ENCODE results near the gene FBXO17.
"Not testable (repeated sequence)": the region's sequence is repeated elsewhere in the genome, so short reads cannot be mapped to it uniquely, and the experiment has no call there.

Gene FBXO17

DNA sequence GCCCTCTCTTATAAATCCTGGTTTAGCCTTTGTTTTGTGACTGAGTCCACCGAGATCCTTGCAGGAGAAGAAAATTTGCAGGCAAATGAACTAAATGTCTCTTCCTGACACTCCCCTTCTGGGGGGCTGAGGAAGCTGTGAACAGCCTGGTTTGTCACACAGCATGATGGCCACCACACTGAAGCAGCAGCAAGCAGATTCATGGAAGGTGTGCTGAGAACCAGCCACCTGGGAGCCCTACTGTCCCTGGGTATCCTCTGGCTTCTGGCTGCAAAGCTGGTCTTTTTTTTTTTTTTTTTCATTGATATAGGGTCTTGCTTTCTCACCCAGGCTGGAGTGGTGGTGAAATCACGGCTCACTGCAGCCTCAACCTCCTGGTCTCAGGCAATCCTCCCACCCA, 33.6 kb downstream of the FBXO17 start:
- DNase-seq = no peak

DNA sequence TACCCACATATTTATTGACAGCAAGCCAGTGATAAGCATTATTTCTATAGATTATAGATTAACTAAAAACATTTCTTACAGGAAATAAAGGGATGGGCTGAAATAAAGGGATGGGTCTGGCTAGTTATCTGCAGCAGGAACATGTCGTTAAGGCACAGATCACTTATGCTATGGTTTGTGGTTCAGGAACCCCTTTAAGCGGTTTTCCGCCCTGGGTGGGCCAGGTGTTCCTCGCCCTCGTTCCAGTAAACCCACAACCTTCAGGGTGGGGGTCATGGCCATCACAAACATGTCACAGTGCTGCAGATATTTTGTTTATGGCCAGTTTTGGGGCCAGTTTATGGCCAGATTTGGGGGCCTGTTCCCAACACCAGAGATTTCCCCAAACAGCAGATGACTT, 34.1 kb downstream of the FBXO17 start:
- DNase-seq = not testable (repeated sequence)

DNA sequence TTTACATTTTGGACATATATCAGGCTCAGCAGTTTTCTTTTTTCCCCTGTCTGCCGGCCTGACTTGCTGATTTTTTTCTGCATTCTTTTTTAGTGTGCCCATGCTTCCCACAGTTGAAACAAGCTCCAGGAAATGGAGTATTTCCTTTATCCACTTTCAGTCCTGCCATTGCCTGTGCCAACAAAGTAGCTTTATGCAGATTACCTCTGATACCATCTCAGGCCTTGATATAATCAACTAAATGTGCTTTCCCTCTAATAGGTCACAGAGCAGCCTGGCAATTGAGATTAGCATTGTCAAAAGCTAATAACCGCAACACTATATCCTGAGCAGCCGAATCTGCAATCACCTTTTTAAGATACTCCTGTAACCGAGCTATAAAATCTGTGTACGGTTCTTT, 35.6 kb downstream of the FBXO17 start:
- DNase-seq = no peak

DNA sequence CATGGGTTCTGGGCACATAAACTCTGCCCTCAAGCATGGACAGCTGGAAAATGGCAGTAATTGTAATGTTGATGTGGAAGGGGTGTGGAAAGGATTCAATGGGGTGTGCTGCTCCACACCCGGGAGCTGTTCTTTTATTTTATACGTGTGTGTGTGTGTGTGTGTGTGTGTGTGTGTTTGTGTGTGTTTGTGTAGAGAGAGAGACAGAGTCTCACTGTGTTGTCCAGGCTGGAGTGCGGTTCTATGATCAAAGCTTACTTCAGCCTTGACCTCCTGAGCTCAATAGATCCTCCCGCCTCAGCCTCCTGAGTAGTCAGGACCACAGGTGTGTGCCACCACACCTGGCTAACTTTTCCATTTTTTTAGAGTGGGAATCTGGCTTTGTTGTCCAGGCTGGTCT, 42.0 kb downstream of the FBXO17 start:
- no peak for DNase-seq

DNA sequence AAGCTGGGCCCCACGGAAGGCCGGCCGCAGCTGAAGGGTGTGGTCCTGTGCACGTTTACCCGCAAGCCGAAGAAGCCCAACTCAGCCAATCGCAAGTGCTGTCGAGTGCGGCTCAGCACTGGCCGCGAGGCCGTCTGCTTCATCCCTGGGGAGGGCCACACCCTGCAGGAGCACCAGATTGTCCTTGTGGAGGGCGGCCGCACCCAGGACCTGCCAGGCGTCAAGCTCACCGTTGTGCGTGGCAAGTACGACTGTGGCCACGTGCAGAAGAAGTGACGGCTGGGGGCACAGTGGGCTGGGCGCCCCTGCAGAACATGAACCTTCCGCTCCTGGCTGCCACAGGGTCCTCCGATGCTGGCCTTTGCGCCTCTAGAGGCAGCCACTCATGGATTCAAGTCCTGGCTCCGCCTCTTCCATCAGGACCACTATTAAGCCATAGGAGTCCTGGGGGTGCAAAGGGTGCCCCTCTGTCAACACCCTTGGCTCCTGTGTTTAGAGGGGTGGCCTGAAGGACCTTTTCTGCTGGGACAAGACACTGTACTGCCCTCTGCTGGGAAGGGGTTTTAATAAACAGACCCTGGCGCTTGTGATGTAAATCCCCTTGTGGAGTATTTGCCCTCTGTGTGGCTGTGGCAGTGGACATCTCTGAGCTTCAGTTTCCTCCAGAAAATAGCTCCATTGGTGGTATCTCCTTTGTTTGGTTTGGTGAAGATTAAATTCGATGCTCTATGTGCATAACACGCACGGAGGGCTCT, 42.9 kb downstream of the FBXO17 start:
- DNase-seq = peak; percentile 34

DNA sequence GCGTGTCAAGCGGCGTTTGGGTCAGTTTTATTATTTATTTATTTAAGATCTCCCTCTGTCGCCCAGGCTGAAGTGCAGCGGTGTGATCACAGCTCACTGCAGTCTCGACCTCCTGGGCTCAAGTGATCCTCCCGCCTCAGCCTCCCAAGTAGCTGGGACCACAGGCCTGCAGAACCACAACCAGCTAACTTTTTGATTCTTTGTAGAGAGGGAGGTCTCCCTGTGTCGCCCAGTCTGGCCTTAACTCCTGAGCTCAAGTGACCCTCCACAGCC, 44.1 kb downstream of the FBXO17 start:
- DNase-seq = no peak

DNA sequence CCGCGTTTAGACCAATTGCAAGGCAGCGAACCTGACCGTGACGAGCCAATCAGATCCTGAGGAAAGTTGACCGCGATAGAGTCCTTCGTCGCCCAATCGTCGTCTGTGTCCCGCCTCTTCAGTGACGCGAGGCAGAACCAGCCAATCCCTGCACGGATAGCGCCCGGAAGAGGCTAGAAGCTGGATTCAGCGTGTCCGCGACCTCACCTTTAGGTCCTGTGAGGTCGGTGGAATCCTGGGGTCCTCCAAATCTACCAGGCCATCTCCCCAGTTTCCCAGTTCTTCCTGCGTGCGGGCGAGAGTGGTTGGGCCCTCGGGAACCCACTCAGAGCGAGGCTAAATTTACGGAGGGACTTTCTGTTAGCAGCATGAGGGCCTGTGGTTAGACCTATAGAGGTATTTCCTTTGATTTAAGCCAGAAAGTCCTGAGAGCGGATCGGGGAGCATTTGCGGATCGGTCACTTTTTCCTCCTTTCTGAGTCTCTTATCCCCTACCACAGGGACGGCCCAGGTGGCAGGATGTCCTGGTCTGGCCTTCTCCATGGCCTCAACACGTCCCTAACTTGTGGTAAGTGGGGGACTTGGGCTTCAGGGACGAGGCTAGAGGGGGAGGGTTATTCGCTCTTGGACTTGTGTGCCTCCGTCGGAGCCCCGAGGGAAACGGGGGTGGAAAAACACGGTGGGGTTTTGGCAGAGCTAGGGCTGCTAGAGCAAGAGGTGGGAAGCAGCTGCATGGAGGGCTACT, 44.6 kb downstream of the FBXO17 start, which contains the start of gene MRPS12:
Gene MRPS12, plus strand, starts transcription at position 169 of the 745 bp plus-strand sequence. Its CDS starts 351 bp downstream, at position 520.
- DNase-seq = peak; percentile 99

DNA sequence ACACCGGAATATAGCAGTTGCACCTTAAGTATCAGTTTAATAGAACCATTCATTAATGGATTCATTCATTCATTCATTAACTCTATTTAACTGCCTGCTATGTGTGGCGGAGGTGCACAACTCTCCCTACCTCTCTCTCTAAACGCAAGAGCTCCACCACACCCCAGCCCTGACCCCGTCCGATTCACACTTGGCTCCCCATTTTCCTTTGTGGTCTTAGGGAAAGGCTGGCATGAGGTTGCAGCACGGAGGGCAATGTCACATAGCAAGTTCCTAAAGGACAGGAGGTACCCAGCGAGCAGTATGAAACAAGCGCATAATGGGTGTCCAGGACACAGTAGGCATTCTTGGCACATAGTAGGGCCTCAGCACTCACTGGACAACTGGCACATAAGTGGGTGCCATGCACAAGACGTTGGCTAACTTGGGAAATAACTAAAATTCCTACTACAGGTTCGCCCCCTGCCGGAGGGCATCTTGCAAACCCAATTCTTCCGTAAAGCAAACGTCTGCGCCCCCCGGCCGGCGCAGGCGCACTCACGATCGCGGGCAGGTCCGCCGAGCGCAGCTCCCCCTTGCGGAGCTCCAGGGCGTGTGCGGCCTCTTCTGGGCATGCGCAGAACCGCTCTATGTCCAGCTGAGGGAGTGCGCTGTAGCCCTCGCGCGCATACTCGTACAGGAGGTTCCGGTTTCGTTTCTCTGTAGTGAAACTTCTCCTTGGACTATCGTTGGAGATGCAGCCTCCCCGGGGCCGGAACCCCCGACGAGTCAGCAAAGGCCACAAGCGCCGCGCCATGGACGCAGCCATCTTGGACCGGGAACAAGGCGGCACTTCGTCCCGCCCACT, 45.4 kb downstream of the FBXO17 start, which contains the start of gene SARS2:
Gene SARS2, minus strand, starts transcription at position 835 of the 847 bp plus-strand sequence. Its CDS starts 27 bp downstream, at position 808.
- DNase-seq = peak; percentile 94

DNA sequence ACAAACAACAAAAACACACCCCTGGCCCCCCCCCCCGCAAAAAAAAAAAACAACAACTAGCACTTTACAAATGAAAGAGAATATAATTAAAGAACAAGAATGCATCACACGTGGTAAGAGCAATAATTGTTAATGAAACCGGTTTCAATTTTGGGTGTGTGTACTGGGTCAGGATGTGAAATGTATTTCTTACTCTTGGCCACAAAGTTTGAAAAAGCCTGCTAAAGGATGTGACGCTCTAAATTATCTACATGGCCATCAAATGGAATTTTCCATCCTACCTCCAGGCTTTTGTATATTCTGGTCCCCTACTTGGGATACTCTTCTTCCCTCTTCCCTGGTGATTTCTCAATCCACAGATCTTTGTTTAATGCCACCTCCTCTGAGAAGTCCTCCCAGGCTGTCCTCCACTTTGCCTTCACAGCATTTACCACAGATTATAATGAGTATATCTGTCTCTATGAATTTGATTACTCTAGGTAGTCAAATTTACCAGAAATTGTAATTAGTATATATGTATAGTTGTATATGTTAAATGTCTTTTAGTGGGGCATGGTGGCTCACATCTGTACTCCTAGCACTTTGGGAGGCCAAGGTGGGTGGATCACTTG, 47.0 kb downstream of the FBXO17 start:
- no peak for DNase-seq

DNA sequence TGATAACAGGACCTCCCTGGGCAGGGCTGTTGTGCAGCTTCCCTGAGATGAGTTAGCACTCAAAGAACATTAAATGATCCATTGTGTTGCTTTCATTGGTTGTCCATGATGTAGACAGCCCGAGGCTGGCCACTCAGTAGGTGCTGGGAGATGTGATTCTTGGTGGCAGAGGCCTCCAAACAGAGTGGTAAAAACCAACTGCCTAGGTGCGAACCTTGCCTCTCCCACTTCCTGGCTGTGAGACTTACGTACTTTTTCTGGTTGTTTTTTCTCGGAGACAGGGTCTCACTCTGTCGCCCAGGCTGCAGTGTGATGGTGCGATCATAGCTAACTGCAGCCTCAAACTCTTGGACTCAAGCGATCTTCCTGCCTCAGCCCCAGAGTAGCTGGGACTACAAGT, 51.2 kb downstream of the FBXO17 start:
- DNase-seq = peak; percentile 68

DNA sequence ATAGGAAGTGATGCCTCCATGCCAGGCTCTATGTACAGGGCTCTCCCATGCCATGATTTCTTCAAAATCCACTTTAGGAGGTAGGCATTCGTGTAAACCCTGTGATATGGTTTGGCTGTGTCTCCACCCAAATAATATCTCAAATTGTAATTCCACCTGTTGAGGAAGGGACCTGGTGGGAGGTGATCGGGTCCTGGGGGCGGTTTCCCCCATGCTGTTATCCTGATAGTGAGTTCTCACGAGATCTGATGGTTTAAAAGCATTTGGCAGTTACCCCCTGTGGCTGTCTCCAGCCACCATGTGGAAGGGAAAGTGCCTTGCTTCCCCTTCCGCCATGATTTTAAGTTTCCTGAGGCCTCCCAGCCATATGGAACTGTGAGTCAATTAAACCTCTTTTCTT, 53.1 kb downstream of the FBXO17 start:
- no peak for DNase-seq

DNA sequence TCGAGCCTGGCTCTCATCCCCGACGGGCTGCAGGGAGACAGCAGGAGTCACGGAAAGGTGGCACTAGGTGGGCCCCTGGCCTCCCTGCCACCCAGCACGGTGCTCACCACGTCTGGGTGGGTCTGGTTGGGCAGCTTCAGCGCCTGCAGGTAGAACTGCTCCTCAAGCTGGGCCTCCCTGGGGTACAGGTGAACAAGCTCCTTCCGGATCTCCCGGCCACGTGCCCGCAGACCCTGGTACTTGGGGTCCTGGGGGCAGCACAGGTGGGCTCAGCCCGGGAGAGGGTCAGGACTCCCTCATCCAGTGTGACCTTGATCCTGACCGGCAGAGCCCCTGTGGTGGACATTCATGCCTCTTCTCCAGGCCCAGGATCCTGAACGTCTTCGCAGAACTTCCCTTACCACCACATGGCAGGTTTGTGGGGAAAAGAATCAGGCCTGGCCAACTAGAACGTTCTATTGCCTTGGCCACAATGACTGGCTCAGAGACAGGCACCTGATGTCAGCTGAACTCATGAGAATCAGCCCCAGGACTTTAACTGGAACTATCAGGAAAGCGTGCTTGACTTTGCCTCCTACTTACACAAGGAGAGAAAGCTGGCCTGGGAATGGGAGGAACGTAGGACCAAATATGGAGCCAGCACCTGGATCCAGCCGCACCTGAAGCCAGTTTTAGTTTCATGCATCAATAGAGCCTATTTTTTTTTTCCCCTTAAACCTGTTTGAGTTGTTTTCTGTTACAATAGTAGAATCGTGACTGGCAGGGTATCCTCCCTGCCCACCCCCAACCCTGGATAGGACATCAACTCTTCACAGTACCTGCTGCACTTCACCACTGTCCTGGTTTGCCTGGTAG, 53.9 kb downstream of the FBXO17 start:
- DNase-seq = no peak

DNA sequence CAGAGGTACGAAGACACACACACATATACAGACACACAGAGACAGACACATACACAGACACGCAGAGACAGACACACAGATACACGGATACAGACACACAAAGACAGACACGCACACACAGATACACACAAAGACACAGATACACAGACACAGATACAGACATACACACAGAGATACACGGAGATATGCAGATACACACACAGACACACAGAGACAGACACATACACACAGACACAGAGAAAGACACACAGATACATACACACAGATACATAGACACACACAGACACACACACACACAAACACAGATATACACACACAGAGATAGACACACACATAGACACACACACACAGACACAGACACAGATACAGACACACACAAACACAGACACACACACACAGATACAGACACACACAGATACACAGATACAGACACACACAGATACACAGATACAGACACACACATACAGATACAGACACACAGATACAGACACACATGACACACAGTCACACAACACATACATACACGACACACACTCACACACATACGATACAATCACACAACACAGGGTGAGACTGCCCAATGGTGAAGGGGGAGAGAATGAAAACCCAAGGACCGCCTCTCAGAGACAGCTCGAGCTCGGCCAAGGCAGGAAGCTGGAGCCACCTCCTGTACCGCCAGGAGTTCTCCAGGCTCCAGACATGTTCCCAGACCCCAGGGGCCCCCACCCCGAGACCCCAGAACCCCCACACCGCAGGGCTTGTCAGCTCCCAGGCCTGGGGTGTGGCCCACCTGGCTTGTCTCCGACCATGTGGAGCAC, 54.7 kb downstream of the FBXO17 start:
- DNase-seq = no peak

DNA sequence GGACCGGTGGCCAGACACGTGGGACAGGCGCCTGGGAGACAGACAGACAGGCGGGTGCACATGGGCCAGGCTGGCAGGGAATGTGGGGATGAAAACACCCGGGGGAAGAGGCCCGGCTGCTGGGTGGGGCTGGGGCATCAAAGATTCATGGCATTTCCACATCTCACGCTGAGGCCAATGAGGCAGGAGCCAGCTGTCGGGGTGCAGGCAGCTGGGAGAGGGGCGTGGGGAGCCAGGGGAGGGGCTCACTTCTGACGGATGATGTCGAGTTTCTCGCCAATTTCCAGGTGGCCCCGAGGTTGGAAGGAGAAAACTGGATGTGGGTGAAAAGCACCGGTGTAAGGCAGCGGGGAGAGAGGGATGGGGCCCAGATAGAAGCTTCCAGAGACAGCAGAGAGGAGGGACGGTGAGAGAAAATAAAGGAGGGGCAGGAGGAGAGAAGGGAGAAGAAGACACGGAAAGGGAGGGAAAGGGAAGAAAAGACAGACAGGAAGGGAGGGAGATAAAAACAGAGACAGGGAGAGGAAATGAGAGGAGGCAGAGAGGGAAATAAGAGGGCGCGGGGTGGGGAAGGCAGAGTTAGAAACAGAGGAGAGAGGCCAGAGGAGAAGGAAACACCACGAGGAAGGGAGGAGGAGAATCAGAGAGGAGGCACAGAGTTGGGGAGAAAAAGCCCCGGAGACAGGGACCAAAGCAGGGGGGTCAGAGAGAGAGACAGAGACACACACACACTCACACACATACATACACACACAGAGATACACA, 55.5 kb downstream of the FBXO17 start:
- no peak for DNase-seq

DNA sequence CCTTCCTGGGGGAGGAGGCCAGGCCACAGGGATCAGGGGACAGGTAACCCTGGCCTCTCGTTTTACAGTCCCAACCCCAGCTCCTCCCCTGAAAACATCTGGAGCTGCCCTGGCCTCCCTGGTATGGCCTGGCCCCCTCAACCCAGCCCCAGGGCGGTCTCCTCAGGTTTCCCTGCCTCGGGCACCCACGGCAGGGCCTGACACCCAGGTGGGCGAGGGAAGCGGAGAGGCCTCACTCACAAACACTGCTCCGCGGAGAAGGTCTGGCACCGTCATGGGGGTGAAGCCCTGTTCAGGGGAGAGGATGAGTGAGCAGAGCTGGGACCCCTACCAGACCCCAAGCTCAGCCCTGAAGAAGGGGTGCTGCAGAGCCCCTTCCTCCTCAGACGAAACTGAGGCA, 57.0 kb downstream of the FBXO17 start:
- DNase-seq = no peak

DNA sequence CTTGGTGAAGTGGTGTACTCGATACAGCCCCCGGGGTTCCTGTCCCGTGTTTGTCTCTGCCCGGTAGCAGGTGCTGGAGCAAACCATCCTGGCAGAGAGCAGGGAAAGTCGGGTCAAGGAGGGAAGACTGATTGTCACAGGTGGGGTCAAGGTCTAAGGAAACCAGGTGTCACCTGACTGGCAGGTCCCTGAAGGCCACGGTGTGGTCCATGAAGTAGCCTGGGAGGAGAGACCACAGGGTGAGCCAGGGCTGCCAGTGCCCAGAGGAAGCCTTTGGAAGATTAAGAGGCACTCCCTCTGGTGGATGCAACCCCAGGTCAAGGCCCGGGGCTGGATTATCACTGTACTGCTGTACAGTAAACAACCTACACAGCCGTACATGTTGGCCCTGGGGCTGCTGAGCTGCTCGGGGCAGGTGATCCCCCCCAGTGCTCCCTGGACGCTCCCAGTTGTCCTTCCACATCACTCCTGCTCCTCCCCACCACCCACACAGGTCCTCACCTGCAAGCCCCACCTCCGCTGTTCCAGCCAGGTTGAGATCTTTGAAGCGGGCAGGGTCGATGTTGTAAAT, 57.5 kb downstream of the FBXO17 start:
- no peak for DNase-seq

DNA sequence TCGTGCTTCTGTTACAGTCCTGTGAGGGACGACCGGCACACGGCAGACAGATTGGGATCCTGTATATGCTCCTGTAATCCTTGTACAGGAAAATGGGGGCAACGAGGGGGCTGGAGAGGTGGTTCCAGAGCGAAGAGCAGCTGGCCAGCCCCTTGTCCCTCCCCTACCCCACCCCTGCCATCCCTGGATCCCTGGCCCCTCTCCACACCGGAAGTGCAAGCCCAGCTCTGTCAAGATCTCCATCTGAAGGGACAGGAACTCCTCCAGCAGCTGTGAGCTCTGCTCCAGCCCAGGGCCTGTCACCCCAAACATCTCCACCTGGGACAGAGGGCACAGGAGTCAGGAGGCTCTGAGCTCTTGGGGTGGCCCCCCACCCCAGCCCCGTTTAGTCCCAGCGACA, 58.0 kb downstream of the FBXO17 start:
- no peak for DNase-seq

DNA sequence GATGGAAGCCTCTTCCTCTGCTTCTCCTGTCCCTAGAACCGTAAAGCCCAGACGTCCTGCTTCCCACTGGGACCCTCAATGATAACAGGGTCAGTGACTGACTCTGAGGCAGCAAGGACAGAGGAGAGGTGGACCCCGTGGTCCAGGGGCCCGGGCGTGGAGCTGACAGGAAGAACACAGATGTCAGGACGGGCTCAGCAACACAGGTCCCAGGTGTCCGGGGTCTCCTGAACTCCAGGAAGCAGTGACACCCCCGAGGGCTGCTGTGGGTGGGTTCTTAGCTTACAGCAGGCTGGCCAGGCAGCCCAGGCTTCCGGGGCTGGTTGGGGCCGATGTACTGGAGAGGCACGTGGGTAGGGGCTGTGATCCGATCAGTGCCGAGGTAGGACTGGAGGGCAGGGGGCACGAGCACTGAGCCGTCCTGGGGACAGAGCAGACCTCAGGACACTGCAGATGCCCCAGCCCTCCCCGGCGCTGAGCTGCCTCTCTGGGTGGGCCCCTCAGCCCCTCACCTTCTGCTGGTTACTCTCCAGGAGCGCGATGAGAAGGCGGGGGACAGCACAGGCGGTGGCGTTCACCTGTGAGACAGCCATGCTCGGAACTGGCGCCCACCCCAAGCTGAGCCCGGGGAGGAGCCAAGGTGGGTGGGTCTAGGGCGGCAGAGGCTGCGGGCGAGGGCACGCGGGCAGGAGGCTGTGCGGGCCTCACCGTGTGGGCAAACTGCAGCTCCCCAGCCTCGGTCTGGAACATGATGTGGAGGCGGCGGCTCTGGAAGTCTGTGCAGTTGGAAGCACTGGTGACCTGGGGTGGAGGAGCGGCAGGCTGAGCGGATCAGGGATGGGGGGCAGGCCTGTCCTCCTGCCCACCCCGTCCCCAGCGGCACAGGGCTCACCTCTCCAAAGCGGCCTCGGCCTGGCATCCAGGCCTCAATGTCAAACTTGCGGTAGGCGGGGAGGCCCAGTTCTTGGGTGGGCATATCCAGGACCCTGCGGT, 59.9 kb downstream of the FBXO17 start:
- DNase-seq = no peak

DNA sequence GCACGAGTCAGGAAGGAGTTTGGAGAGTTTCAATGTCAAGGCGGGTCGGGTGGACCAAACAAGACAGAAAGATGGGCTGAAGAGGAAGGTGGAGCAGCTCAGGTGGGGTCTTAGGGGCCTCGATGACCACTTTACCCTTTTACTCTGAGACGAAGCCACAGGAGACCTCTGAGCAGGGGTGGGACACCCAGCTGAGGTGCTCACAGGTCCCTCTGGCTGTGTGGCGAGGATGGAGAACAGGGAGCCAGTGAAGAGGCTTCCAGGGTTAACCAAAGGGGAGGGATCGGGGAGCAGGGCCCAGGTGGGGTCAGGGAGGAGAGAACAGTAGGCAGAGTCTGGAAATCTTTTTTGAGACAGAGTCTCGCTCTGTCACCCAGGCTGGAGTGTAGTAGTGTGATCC, 61.6 kb downstream of the FBXO17 start:
- no peak for DNase-seq
